Ammon's horn (tissue), 1 donor: Measurements from ENCODE around the gene GAPT.
"Not testable (repeated sequence)": the region's sequence is repeated elsewhere in the genome, so short reads cannot be mapped to it uniquely, and the experiment has no call there.

Experiments used
- DNase-seq: peaks from one replicate; pipeline ENCODE4 v3.0.0-alpha.2; 2016; ENCODE audit warnings: low spot score

Gene GAPT

DNA sequence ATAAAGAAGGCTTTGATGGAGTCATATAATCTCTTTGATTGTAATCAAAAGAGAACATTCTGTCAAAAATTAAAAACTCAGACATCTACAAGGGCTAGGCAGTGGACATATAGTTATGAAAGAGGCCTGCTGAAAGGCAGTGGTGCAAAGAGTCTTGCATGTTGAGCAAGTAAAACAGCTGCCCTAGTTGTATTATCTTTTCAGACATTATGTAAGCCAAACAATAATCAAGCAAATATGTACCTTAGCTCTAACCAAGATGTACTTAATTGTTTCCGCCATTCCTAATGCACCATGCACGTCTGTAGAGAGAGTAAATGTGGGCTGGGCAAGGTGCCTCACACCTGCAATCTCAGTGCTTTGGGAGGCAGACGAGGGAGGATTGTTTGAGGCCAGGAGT is 14.3 kb downstream of the GAPT start:
- no peak for DNase-seq

DNA sequence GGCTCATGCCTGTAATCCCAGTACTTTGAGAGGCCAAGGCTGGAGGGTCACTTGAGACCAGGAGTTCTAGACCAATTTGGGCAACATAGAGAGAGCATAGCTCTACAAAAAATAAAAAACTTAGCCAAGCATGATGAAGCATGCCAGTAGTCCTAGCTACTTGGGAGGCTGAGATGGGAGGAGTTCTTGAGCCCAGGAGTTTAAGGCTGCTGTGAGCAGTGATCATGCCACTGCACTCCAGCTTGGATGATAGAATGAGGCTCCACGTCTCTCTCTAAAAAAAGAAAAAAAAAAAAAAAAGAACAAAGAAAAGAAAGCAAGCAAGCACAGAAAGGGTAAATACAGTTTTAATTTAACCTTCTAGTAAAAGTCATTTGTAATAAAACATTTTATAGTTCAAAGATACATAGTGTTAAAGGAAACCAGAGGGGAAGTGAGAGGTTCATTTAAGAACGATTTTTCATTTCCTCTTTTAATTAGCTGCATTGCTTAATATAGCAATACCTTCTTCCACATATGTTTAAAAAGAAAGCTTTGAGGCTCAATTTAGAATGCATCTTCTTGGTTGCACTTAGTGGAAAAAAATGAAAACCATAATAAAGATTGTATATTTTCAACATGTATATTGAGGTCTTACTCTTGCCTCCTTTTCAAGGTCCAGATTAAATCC is 14.9 kb downstream of the GAPT start:
- no peak for DNase-seq

DNA sequence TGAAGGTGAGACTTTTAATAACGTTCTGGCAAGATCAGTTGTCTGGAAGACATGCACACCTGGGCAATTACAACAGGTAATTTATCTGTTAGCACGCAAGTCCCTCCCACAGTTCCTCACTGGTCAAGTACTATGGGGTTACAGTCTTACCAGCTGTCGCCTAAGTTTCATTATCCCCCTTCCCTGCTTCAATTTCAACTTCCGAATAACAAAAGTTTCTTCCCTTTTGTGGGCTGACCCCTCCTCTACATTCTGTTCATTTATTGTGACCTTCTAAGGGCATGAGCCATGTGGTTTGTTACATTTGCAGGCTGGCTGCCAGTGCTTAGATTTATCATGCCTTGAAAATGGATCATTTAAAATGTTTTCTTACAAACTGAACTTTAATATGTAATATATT is 16.5 kb downstream of the GAPT start:
- no peak for DNase-seq

DNA sequence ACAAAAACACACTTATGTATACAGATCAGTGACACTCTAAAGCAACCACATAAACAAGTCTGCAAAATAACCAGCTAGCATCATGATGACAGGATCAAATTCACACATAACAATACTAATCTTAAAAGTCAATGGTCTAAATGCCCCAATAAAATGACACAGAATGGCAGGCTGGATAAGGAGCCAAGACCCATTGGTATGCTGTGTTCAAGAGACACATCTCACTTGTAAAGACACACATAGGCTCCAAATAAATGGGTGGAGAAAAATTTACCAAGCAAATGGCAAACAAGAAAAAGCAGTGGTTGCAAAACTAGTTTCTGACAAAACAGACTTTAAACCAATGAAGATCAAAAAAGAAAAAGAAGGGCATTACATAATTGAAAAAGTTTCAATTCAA is 26.0 kb downstream of the GAPT start:
- DNase-seq = no peak

DNA sequence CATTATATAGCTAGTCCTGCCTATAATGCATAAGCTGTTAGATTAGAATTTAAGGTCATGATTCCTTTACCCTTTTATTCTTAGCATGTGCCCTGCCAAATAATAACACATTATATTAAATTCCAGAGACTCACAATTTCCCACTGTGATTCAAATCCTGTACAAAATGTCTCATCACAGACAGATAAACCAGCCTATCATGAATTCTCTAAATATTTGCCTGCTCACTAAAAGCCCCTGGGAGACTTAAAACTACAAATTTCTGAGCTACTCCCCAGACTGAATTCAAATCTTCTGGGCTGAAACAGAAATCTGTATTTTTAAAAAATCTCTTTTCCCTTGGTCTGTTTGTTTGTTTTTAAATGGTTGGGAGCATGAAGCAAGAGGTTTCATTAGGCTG is 32.7 kb downstream of the GAPT start:
- no peak for DNase-seq

DNA sequence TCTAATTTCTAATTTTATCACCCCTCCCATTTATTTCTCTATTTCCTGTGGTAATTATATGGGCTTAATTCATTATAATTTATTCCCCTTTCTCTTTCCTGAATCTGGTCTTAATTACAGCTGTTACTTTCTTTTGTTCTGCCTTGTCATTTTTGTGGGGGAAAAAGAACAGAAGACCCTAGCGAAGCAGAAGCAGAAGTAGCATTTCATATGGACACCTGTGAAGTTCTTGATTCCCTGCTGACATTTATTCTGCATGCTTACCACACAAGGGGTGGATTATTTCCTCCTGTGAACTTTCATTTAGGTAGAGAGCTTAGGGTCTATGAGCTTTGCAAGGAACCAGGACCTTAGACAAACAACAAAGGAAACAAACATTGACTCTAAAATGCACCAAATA is 33.3 kb downstream of the GAPT start:
- DNase-seq = no peak

DNA sequence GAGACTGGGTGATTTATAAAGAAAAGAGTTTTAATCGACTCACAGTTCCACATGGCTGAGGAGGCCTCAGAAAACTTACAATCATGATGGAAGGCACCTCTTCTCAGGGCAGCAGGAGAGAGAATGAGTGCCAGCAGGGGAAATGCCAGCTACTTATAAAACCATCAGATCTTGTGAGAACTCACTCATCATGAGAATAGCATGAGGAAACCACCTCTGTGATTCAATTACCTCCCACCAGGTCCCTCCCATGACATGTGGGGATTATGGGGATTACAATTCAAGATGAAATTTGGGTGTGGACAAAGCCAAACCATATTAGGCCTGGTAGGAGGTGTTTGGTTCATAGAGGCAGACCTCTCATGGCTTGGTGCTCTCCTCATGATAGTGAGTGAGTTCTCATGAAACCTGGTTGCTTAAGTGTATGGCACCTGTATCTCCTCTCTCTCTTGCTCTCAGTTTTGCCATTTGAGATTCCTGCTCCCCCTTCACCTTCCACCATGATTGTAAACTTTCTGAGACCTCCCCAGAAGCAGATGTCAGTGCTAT is 39.8 kb downstream of the GAPT start:
- DNase-seq = no peak

DNA sequence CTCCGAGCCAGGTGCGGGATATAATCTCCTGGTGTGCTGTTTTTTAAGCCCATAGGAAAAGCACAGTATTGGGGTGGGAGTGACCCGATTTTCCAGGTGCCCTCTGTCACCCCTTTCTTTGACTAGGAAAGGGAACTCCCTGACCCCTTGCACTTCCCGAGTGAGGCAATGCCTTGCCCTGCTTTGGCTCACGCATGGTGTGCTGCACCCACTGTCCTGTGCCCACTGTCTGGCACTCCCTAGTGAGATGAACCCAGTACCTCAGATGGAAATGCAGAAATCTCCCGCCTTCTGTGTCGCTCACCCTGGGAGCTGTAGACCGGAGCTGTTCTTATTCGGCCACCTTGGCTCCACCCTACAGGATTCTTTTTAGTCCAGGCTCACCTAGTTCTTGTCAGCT is 50.7 kb downstream of the GAPT start:
- DNase-seq = not testable (repeated sequence)

DNA sequence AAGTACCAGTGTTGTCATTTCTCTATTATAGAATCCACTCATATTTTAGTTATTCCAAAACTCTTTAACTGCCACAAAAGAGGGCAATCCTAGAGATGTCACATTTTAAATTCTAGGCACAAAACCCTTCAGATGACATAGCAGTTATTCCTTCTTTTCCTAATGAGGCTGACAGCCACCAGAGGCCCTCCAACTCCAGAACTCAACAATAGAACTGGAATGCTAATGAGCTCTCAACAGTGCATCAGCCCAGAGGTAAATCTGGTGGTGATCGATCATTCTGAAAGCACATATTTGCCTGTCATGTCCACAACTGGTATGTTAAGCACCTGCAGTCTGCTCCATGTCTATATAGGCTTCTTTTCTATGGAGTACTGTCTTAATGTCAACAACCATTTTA is 51.5 kb downstream of the GAPT start:
- no peak for DNase-seq

DNA sequence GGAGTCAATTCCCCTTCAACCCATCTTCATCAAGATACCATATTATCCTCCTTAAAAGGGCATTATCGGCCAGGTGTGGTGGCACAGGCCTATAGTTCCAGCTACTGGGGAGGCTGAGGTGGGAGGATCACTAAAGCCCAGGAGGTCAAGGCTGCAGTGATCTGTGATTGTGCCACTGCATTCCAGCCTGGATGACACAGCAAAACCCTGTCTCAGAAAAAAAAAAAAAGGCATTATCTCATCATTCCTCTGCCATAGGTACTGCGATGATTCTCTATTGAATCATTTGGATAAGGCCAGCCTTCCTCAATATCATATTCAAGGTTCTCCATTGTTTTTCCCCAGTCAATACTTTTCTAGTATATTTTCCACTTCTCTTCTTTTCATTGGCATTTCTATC is 52.5 kb downstream of the GAPT start:
- no peak for DNase-seq

DNA sequence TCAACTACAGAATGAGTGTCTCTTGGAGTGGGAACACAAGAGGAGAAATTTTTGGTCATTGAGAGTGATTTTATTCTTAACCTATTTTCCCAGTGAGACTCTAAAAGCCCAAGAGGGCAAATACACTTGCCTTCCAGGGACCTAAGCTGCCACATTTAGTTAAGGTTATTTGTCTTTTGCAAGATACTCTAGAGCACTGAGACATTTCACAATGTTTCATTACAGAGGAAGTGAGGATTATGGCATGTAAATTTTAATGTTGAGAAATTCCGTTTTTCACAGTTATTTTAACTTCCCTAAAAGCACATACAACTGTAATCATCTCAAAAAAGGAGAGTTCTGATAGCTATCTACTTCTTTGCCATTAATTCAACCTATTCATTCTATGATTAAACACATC is 53.0 kb downstream of the GAPT start:
- no peak for DNase-seq

DNA sequence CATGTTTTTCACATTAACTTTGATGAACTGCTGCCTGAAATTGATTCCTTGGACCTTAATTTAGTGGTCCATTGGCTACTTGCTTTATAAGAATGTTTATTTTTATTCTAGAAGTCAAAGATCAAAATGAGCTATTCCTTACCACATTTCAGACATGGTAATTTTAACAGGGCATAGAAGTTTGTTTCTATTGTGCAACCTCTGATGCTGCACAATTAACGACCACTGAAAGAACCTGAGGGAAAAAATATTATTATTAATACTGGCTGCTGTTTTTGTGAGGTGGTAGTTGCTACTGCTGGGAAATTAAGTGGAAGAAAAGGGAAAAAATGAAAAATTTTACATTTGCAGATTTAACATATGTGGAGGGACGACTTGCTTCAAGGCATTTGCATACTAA is 53.7 kb downstream of the GAPT start:
- no peak for DNase-seq

DNA sequence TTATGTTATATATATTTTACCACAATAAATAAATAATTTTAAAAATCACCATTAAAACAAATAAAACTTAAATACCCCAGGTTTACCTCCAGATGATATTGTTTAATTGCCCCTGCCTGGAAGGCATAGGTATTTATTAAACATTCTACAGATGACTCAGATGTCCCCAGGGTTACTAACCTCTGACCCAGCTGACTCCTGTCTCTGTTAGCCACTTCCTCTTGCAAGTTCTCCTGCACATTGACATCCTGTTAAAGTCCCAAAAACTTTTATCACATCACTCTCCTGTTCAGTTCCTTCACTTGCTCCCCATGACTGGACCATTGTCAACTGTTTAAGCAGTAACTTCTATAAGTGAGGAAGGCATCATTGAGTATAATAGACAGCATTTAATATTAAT is 54.7 kb downstream of the GAPT start:
- DNase-seq = no peak
